HepG2 (cell line): Measurements from ENCODE around the gene RNPEPL1. TPM values are rescaled to one million over a fixed set of nuclear protein-coding genes. Genes with fewer than 3 reads are reported as not detected.

Source experiments
- E2F5 ChIP-seq: sonication (generic); formaldehyde crosslinking; conservative IDR thresholded peaks from 2 replicates; pipeline ENCODE4 v1.4.0; 2020; ENCODE audit warnings: missing genetic modification reagents
- FOXJ3 ChIP-seq: sonication (generic); formaldehyde crosslinking; IDR thresholded peaks from 2 replicates; pipeline ENCODE4 v1.4.0; 2020; ENCODE audit warnings: missing genetic modification reagents, mild to moderate bottlenecking, borderline replicate concordance
- NFAT5 ChIP-seq: sonication (generic); formaldehyde crosslinking; IDR thresholded peaks from 2 replicates; pipeline ENCODE4 v1.4.0; 2020; ENCODE audit warnings: missing genetic modification reagents
- SCMH1 ChIP-seq: sonication (generic); formaldehyde crosslinking; IDR thresholded peaks from 2 replicates; pipeline ENCODE4 v1.9.0; 2021; ENCODE audit warnings: missing genetic modification reagents, mild to moderate bottlenecking, borderline replicate concordance
- SOX5 ChIP-seq: IDR thresholded peaks from 2 replicates; pipeline ENCODE4 v1.6.1; 2016; ENCODE audit warnings: borderline replicate concordance
- SRY ChIP-seq: sonication (generic); formaldehyde crosslinking; IDR thresholded peaks from 2 replicates; pipeline ENCODE4 v1.8.0; 2022; ENCODE audit warnings: mild to moderate bottlenecking, missing genetic modification reagents
- U2AF2 ChIP-seq: fragments of 200-400 bp; formaldehyde crosslinking; IDR thresholded peaks from 2 replicates; pipeline ENCODE4 v1.6.1; 2017; ENCODE audit warnings: low read depth, mild to moderate bottlenecking, low read length
- ZBTB3 ChIP-seq: sonication (generic); formaldehyde crosslinking; IDR thresholded peaks from 2 replicates; pipeline ENCODE4 v1.4.0; 2020; ENCODE audit warnings: low read depth, mild to moderate bottlenecking, moderate library complexity, missing genetic modification reagents, borderline replicate concordance
- ZBTB38 ChIP-seq: sonication (generic); formaldehyde crosslinking; IDR thresholded peaks from 2 replicates; pipeline ENCODE4 v1.5.1; 2020; ENCODE audit warnings: mild to moderate bottlenecking, missing genetic modification reagents
- ZBTB43 ChIP-seq: sonication (generic); formaldehyde crosslinking; conservative IDR thresholded peaks from 2 replicates; pipeline ENCODE4 v1.4.0; 2020; ENCODE audit warnings: missing genetic modification reagents
- ZFP90 ChIP-seq: sonication (generic); formaldehyde crosslinking; IDR thresholded peaks from 2 replicates; pipeline ENCODE4 v1.8.0; 2022; ENCODE audit warnings: missing genetic modification reagents, mild to moderate bottlenecking, inconsistent platforms, borderline replicate concordance
- ZNF441 ChIP-seq: sonication (generic); formaldehyde crosslinking; IDR thresholded peaks from 2 replicates; pipeline ENCODE4 v1.7.0; 2021; ENCODE audit warnings: missing genetic modification reagents, borderline replicate concordance
- ZNF570 ChIP-seq: sonication (generic); formaldehyde crosslinking; IDR thresholded peaks from 2 replicates; pipeline ENCODE4 v1.4.0; 2020; ENCODE audit warnings: mild to moderate bottlenecking, missing genetic modification reagents, borderline replicate concordance
- ZNF577 ChIP-seq: sonication (generic); formaldehyde crosslinking; IDR thresholded peaks from 2 replicates; pipeline ENCODE4 v1.4.0; 2020; ENCODE audit warnings: mild to moderate bottlenecking, low read depth, missing genetic modification reagents, borderline replicate concordance
- ZNF710 ChIP-seq: sonication (generic); formaldehyde crosslinking; IDR thresholded peaks from 2 replicates; pipeline ENCODE4 v1.5.0; 2020; ENCODE audit warnings: mild to moderate bottlenecking, missing genetic modification reagents, borderline replicate concordance
- ZSCAN12 ChIP-seq: sonication (generic); formaldehyde crosslinking; IDR thresholded peaks from 2 replicates; pipeline ENCODE4 v1.9.0; 2021; ENCODE audit warnings: mild to moderate bottlenecking, missing genetic modification reagents
- polyA plus RNA-seq, 8 experiments: library from polyadenylated mRNA; depleted of rRNA in 3 of 8; stranded (reverse) in 7 of 8; unstranded in 1 of 8; fragments of >200 nt; fragmentation: Illumina TruSeq in 4 of 8; extraction: Trizol in 4 of 8; gene quantifications; 2 replicates each; pipeline versions ENCODE4 v1.2.1 to v1.2.3, GENCODE V29; 2011 to 2016; ENCODE audit warnings: low read depth in 4 of 8, missing spikeins in 1 of 8, mixed read lengths in 1 of 8; ENCODE audit not compliant: insufficient read depth in 1 of 8
- total RNA-seq, 5 experiments: library from RNA; depleted of rRNA; stranded (reverse); fragments of >200 nt; fragmentation: Illumina TruSeq; extraction: Trizol; gene quantifications; 2 replicates each; pipeline ENCODE4 v1.2.3, GENCODE V29; 2016; ENCODE audit warnings: low read depth in 1 of 5

Gene RNPEPL1
- total and polyA plus RNA-seq, 2 of the 13 experiments (the other 11 are each of a cell fraction or from before 2014, with no cell fraction given): 13.0 to 18.0 TPM

GRCh38 chr2:240586198-240586918 lies 18.1 kb downstream of the RNPEPL1 start, which contains the start of gene CAPN10 (continued):
- TF ChIP-seq NFAT5: peak; percentile 20; the same call in 1 of the 2 replicates
- no peak; the same call in 1 of the 2 replicates for TF ChIP-seq ZBTB38 (CRISPR knock-in tag)
- TF ChIP-seq ZBTB43 (CRISPR knock-in tag): peak; percentile 44; the same call in 1 of the 2 replicates
- TF ChIP-seq ZSCAN12: no peak
- peak; percentile 11; the same call in 1 of the 2 replicates for TF ChIP-seq FOXJ3 (CRISPR knock-in tag)
- TF ChIP-seq ZNF441: peak; percentile 26; the same call in 1 of the 2 replicates
- no peak for TF ChIP-seq ZNF570 (CRISPR knock-in tag)
- TF ChIP-seq SOX5 (CRISPR knock-in tag): peak; percentile 34
- peak; percentile 75; the same call in 1 of the 2 replicates for TF ChIP-seq SRY
- no peak for TF ChIP-seq SCMH1
- TF ChIP-seq U2AF2: peak; percentile 78; the same call in 1 of the 2 replicates
- TF ChIP-seq ZNF710: peak; percentile 68
- TF ChIP-seq ZNF577 (CRISPR knock-in tag): no peak
- TF ChIP-seq ZFP90: no peak; the same call in 1 of the 2 replicates
- peak; percentile 87; the same call in 1 of the 2 replicates for TF ChIP-seq ZBTB3
- peak; percentile 77 for TF ChIP-seq E2F5
